Liver (tissue), 9 donors: ENCODE measurements around the gene MTRF1L. TPM values are rescaled to one million over a fixed set of nuclear protein-coding genes. Genes with fewer than 3 reads are reported as not detected.

Experiments
- DNase-seq: peaks from one replicate; pipeline ENCODE4 v3.0.0-alpha.2; 2017; ENCODE audit warnings: low spot score
- H3K27ac ChIP-seq, 2 donors: one replicate each; pipeline ENCODE4 v1.7.0; 2013; ENCODE audit warnings: inconsistent platforms in 2 of 2, low read length in 2 of 2, control low read depth in 1 of 2, low read depth in 1 of 2, mild to moderate bottlenecking in 1 of 2
- H3K27me3 ChIP-seq, 4 donors: one replicate each; pipeline versions ENCODE4 v1.6.1 to v1.7.0; 2013; ENCODE audit warnings: low read length in 3 of 4, inconsistent platforms in 1 of 4, mild to moderate bottlenecking in 1 of 4, moderate library complexity in 1 of 4; ENCODE audit not compliant: control insufficient read depth in 4 of 4, insufficient read depth in 4 of 4
- H3K36me3 ChIP-seq, 4 donors: one replicate each; pipeline versions ENCODE4 v1.6.1 to v1.7.0; 2013; ENCODE audit warnings: low read length in 3 of 4, mild to moderate bottlenecking in 3 of 4, low read depth in 1 of 4, moderate library complexity in 1 of 4; ENCODE audit not compliant: control insufficient read depth in 4 of 4, insufficient read depth in 3 of 4
- H3K4me1 ChIP-seq, 4 donors: one replicate each; pipeline versions ENCODE4 v1.6.1 to v1.7.0; 2013; ENCODE audit warnings: low read length in 3 of 4, mild to moderate bottlenecking in 3 of 4, moderate library complexity in 1 of 4; ENCODE audit not compliant: control insufficient read depth in 4 of 4, insufficient read depth in 4 of 4
- H3K4me3 ChIP-seq, 3 donors: one replicate each; pipeline versions ENCODE4 v1.6.1 to v1.7.0; 2013; ENCODE audit warnings: low read length in 3 of 3, control low read depth in 1 of 3, low read depth in 1 of 3, mild to moderate bottlenecking in 1 of 3
- H3K9ac ChIP-seq, 2 donors: one replicate each; pipeline ENCODE4 v1.7.0; 2013; ENCODE audit warnings: low read length in 2 of 2, mild to moderate bottlenecking in 2 of 2, moderate library complexity in 2 of 2, control low read depth in 1 of 2, low read depth in 1 of 2
- H3K9me3 ChIP-seq, 4 donors: one replicate each; pipeline versions ENCODE4 v1.6.1 to v1.7.0; 2013; ENCODE audit warnings: low read length in 3 of 4; ENCODE audit not compliant: control insufficient read depth in 4 of 4
- EGR1 ChIP-seq, 2 donors: IDR thresholded peaks; 2 replicates each; pipeline ENCODE4 v1.6.1; 2016 to 2018; ENCODE audit warnings: antibody characterized with exemption in 2 of 2, low read depth in 2 of 2
- FOXA1 ChIP-seq: IDR thresholded peaks from 2 replicates; pipeline ENCODE4 v1.6.1; 2016; ENCODE audit warnings: antibody characterized with exemption
- FOXA2 ChIP-seq: IDR thresholded peaks from 2 replicates; pipeline ENCODE4 v1.6.1; 2016; ENCODE audit warnings: antibody characterized with exemption
- GABPA ChIP-seq, 2 donors: IDR thresholded peaks in 1 of 2; conservative IDR thresholded peaks in 1 of 2; 2 replicates each; pipeline ENCODE4 v1.6.1; 2016; ENCODE audit warnings: antibody characterized with exemption in 2 of 2, mild to moderate bottlenecking in 1 of 2, moderate library complexity in 1 of 2
- HNF4A ChIP-seq, 2 donors: conservative IDR thresholded peaks; 2 replicates each; pipeline ENCODE4 v1.6.1; 2016; ENCODE audit warnings: antibody characterized with exemption in 2 of 2, mild to moderate bottlenecking in 2 of 2
- HNF4G ChIP-seq: IDR thresholded peaks from 2 replicates; pipeline ENCODE4 v1.6.1; 2016; ENCODE audit warnings: antibody characterized with exemption
- JUND ChIP-seq, 2 donors: IDR thresholded peaks; 2 replicates each; pipeline ENCODE4 v1.6.1; 2016; ENCODE audit warnings: antibody characterized with exemption in 2 of 2
- NR2F2 ChIP-seq: IDR thresholded peaks from 2 replicates; pipeline ENCODE4 v1.6.1; 2016; ENCODE audit warnings: antibody characterized with exemption
- RAD21 ChIP-seq, 2 donors: IDR thresholded peaks; 2 replicates each; pipeline ENCODE4 v1.6.1; 2016; ENCODE audit warnings: antibody characterized with exemption in 2 of 2, mild to moderate bottlenecking in 2 of 2
- RXRA ChIP-seq, 2 donors: IDR thresholded peaks; 2 replicates each; pipeline ENCODE4 v1.6.1; 2017 to 2018; ENCODE audit warnings: antibody characterized with exemption in 2 of 2, mild to moderate bottlenecking in 1 of 2
- SP1 ChIP-seq: IDR thresholded peaks from 2 replicates; pipeline ENCODE4 v1.6.1; 2018; ENCODE audit warnings: antibody characterized with exemption, mild to moderate bottlenecking
- TAF1 ChIP-seq: conservative IDR thresholded peaks from 2 replicates; pipeline ENCODE4 v1.6.1; 2016; ENCODE audit warnings: antibody characterized with exemption, mild to moderate bottlenecking
- YY1 ChIP-seq: IDR thresholded peaks from 2 replicates; pipeline ENCODE4 v1.6.1; 2016; ENCODE audit warnings: antibody characterized with exemption, mild to moderate bottlenecking
- polyA plus RNA-seq, 2 donors: library from polyadenylated mRNA; stranded (reverse) in 1 of 2; unstranded in 1 of 2; fragments of 200-250 nt in 1 of 2; fragments of >200 nt in 1 of 2; fragmentation: Nextera tagmentation in 1 of 2; extraction: Ambion mirVana in 1 of 2; gene quantifications; one replicate each; pipeline versions ENCODE4 v1.2.1 to v1.2.3, GENCODE V29; 2013 to 2015
- total RNA-seq, 2 donors: library from RNA; depleted of rRNA; stranded (reverse); fragments of >200 nt; gene quantifications; one replicate each; pipeline ENCODE4 v1.2.3, GENCODE V29; 2014
- TF ChIP-seq, protein P1 (sequence below): IDR thresholded peaks from 2 replicates; pipeline ENCODE4 v1.6.1; 2016; ENCODE audit warnings: antibody characterized with exemption, mild to moderate bottlenecking
- TF ChIP-seq, protein P2 (sequence below): IDR thresholded peaks from 2 replicates; pipeline ENCODE4 v1.6.1; 2016; ENCODE audit warnings: antibody characterized with exemption
- TF ChIP-seq, protein P3 (sequence below): IDR thresholded peaks from 2 replicates; pipeline ENCODE4 v1.6.1; 2016; ENCODE audit warnings: antibody characterized with exemption
- TF ChIP-seq, protein P4 (sequence below): fragments of 150-350 bp; IDR thresholded peaks from 2 replicates; pipeline ENCODE4 v1.5.1; 2017; ENCODE audit warnings: improper control_type of control experiment, low read depth, low read length; ENCODE audit not compliant: missing input control
- TF ChIP-seq, protein P5 (sequence below): IDR thresholded peaks from 2 replicates; pipeline ENCODE4 v1.6.1; 2016; ENCODE audit warnings: antibody characterized with exemption
- donor health status: healthy.
- donor health status: healthy.
- donor health status: healthy.
- donor health status: healthy.
- donor health status: healthy.

MTRF1L gene
- total and polyA plus RNA-seq, 4 donors, result 6.1 to 11.1 (median 8.4) TPM

DNA sequence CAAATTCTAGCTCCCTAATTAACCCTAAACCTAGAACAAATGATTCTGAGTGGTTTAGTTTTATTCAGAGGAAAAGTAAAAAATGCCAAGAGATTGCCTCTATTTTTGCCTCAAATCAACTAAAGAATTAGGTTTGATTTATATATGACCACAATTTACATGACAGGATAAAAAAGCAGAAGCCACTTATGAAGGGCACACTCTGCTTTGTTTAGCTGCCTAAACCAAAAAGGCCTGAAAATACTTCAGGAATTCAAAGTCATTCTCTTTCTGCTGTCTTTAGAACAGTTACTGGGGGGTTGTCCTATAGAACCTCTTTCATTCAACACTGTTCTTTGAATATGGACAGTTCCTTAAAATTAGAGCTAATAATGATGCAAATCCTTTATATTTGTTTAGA is 25.0 kb downstream of the MTRF1L start:
- Histone ChIP-seq H3K27ac (no peak overlapping the region), H3K9ac (no peak overlapping the region), H3K4me1 (peaks cover 7 to 18% (median 10%) of the 10 kb centered on the region in 4 donors), H3K4me3 (no peak overlapping the region), H3K9me3 (no peaks in the 10 kb centered on the region), H3K27me3 (no peaks in the 10 kb centered on the region), H3K36me3 (peaks cover 0 to 6% (median 4%) of the 10 kb centered on the region in 4 donors)
- TF ChIP-seq HNF4G (no peak), TAF1 (no peak), HNF4A (conservative IDR thresholded peaks at IDR 0.05) (no peak), NR2F2 (no peak), EGR1 (IDR thresholded peaks at IDR 0.05; ENCODE audit: low read depth in 2 of 2) (no peak), YY1 (no peak), JUND (IDR thresholded peaks at IDR 0.05) (no peak), SP1 (no peak), FOXA2 (no peak), RAD21 (IDR thresholded peaks at IDR 0.05) (no peak), RXRA (IDR thresholded peaks at IDR 0.05) (no peak), GABPA (IDR thresholded peaks at IDR 0.05 in 1 of 2, conservative IDR thresholded peaks at IDR 0.05 in 1 of 2) (no peak), FOXA1 (no peak)
- TF ChIP-seq, protein P1, sequence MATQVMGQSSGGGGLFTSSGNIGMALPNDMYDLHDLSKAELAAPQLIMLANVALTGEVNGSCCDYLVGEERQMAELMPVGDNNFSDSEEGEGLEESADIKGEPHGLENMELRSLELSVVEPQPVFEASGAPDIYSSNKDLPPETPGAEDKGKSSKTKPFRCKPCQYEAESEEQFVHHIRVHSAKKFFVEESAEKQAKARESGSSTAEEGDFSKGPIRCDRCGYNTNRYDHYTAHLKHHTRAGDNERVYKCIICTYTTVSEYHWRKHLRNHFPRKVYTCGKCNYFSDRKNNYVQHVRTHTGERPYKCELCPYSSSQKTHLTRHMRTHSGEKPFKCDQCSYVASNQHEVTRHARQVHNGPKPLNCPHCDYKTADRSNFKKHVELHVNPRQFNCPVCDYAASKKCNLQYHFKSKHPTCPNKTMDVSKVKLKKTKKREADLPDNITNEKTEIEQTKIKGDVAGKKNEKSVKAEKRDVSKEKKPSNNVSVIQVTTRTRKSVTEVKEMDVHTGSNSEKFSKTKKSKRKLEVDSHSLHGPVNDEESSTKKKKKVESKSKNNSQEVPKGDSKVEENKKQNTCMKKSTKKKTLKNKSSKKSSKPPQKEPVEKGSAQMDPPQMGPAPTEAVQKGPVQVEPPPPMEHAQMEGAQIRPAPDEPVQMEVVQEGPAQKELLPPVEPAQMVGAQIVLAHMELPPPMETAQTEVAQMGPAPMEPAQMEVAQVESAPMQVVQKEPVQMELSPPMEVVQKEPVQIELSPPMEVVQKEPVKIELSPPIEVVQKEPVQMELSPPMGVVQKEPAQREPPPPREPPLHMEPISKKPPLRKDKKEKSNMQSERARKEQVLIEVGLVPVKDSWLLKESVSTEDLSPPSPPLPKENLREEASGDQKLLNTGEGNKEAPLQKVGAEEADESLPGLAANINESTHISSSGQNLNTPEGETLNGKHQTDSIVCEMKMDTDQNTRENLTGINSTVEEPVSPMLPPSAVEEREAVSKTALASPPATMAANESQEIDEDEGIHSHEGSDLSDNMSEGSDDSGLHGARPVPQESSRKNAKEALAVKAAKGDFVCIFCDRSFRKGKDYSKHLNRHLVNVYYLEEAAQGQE, result no peak
- TF ChIP-seq, protein P2, sequence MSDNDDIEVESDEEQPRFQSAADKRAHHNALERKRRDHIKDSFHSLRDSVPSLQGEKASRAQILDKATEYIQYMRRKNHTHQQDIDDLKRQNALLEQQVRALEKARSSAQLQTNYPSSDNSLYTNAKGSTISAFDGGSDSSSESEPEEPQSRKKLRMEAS, result no peak
- TF ChIP-seq, protein P3, sequence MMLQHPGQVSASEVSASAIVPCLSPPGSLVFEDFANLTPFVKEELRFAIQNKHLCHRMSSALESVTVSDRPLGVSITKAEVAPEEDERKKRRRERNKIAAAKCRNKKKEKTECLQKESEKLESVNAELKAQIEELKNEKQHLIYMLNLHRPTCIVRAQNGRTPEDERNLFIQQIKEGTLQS, result no peak
- TF ChIP-seq, protein P4, sequence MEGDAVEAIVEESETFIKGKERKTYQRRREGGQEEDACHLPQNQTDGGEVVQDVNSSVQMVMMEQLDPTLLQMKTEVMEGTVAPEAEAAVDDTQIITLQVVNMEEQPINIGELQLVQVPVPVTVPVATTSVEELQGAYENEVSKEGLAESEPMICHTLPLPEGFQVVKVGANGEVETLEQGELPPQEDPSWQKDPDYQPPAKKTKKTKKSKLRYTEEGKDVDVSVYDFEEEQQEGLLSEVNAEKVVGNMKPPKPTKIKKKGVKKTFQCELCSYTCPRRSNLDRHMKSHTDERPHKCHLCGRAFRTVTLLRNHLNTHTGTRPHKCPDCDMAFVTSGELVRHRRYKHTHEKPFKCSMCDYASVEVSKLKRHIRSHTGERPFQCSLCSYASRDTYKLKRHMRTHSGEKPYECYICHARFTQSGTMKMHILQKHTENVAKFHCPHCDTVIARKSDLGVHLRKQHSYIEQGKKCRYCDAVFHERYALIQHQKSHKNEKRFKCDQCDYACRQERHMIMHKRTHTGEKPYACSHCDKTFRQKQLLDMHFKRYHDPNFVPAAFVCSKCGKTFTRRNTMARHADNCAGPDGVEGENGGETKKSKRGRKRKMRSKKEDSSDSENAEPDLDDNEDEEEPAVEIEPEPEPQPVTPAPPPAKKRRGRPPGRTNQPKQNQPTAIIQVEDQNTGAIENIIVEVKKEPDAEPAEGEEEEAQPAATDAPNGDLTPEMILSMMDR, result no peak
- TF ChIP-seq, protein P5, sequence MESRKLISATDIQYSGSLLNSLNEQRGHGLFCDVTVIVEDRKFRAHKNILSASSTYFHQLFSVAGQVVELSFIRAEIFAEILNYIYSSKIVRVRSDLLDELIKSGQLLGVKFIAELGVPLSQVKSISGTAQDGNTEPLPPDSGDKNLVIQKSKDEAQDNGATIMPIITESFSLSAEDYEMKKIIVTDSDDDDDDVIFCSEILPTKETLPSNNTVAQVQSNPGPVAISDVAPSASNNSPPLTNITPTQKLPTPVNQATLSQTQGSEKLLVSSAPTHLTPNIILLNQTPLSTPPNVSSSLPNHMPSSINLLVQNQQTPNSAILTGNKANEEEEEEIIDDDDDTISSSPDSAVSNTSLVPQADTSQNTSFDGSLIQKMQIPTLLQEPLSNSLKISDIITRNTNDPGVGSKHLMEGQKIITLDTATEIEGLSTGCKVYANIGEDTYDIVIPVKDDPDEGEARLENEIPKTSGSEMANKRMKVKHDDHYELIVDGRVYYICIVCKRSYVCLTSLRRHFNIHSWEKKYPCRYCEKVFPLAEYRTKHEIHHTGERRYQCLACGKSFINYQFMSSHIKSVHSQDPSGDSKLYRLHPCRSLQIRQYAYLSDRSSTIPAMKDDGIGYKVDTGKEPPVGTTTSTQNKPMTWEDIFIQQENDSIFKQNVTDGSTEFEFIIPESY, result no peak
- DNase-seq, result no peak
